ENCODE results near the gene MAPK7. TPM values are rescaled to one million over a fixed set of nuclear protein-coding genes. Genes with fewer than 3 reads are reported as not detected.

Gene MAPK7
- total and polyA plus RNA-seq, 2 of the 8 experiments (the other 6 are each of a cell fraction or from before 2014, with no cell fraction given) = 15.2 to 28.1 TPM

DNA sequence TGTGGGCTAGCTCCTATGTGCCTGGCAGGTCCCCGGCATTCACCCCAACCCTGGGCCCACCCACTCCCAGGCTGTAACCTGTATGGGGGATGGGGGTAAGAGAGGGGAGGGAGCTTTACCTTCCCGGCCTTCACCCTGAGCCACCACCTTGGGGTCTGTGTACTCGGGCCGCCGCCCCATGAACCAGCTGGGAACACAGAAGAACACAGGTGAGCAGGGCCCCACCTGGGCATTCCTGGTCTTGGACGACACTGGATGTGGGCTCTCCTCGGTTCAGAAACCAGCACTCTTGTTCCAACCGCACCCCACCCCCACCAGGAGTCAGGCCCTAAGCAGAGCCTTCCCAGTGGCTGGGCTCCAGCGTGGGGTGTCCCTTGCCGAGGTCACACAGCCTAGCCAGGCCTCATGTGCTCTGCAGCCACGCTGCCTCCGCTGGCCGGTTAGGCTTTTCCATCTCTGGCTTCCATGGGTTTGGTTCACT, 34.6 kb upstream of the MAPK7 start (continued):
- no peak for TF ChIP-seq CHD7 (IDR thresholded peaks at IDR 0.05; ENCODE audit: insufficient replicate concordance, low read length)
- no peak for TF ChIP-seq POLR2AphosphoS5 (IDR thresholded peaks at IDR 0.05; ENCODE audit: low read depth, low read length)
- TF ChIP-seq, protein P1, sequence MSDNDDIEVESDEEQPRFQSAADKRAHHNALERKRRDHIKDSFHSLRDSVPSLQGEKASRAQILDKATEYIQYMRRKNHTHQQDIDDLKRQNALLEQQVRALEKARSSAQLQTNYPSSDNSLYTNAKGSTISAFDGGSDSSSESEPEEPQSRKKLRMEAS (IDR thresholded peaks at IDR 0.05) = peak; percentile 43; the same call in 1 of the 2 replicates
- TF ChIP-seq USF2 (IDR thresholded peaks at IDR 0.05; ENCODE audit: low read length) = no peak
- no peak for TF ChIP-seq JUND (IDR thresholded peaks at IDR 0.05; ENCODE audit: low read length)
- TF ChIP-seq TCF12 (IDR thresholded peaks at IDR 0.05; ENCODE audit: low read depth, low read length) = no peak
- TF ChIP-seq SP1 (IDR thresholded peaks at IDR 0.05; ENCODE audit: low read depth, low read length) = no peak
- TF ChIP-seq RAD21 (IDR thresholded peaks at IDR 0.05 in 1 of 2, conservative IDR thresholded peaks at IDR 0.05 in 1 of 2; ENCODE audit: low read depth in 2 of 2, low read length in 2 of 2) = peak in 1 of 2 experiments; percentile 34; a peak in 3 of 4 replicates

All from H1 (cell line).